Measurements from ENCODE around the gene DLL3.

Gene DLL3

DNA sequence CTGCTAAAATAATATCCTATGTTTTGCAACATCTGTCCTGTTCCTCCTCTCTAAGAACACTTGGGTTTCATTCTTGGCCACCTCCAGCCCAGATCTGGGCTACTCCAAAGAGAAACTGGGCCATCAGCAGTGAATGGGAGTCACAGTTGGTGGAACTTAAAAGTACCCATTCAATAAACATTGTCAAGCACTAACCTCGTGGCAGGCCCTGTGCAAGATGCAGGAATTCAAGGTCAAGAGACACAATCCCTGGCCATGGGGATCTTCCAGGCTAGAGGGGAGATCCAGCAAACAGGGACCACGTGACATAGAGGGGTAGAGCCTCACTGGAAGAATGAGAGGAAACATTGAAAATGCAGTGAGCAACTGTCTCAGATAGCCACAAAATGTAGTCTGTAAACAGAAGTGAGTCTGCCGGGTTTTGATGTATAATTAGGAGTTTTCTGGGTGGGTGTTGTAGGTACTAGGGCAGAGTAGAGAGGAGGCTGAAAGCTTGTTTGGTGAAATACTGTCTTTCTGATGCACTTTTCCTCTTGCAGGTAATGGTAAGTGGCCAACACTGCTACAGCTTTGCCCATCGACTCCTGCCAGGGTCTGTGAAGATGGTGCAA, 56.1 kb downstream of the DLL3 start:
- no peak for DNase-seq (ENCODE audit: low spot score)

DNA sequence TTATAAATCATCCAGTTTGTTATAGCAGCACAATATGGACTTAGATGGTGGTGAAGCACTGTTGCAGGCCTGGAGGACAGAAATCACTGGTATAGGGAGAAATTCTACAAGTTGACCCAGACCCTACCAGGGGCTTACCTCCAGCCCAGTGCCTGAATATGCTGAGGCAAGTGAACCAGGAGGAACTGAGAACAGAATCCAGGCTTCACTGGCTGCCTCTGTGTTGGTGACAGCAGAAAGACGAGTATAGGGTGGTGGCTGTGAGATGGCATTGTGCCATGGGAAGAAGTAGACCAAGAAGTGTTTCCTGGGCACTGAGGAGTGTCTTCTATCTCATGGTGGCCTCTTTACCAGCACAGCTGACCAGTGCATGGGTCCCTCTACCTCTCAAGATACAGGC, 57.1 kb downstream of the DLL3 start:
- peak; percentile 50 for DNase-seq (ENCODE audit: low spot score)

Measured in Ammon's horn (tissue), 1 donor.